Astrocyte (in vitro differentiated cells and primary cell): ENCODE results near the gene PHC2. TPM values are rescaled to one million over a fixed set of nuclear protein-coding genes. Genes with fewer than 3 reads are reported as not detected.

ENCODE experiments used
- DNase-seq: peaks from one replicate; pipeline ENCODE4 v3.0.0-alpha.2; 2010; ENCODE audit warnings: low read depth
- FAIRE-seq: peaks from 2 replicates; lab custom pipeline; 2011; peaks lifted over from hg19 to GRCh38; lab: Jason Lieb, UNC
- H2AFZ ChIP-seq: 2 replicates; pipeline ENCODE4 v1.6.0; 2012; ENCODE audit warnings: low read depth, low read length, inconsistent platforms
- H3K27ac ChIP-seq: 2 replicates; pipeline ENCODE4 v1.5.1; 2011; ENCODE audit warnings: low read depth, low read length, inconsistent platforms
- H3K27me3 ChIP-seq: 2 replicates; pipeline ENCODE4 v1.6.0; 2011; ENCODE audit warnings: low read length, inconsistent platforms; ENCODE audit not compliant: insufficient read depth
- H3K36me3 ChIP-seq: 2 replicates; pipeline ENCODE4 v1.5.1; 2011; ENCODE audit warnings: low read length, inconsistent platforms; ENCODE audit not compliant: insufficient read depth
- H3K4me1 ChIP-seq: 2 replicates; pipeline ENCODE4 v1.5.1; 2011; ENCODE audit warnings: low read length, inconsistent platforms; ENCODE audit not compliant: insufficient read depth
- H3K4me2 ChIP-seq: 2 replicates; pipeline ENCODE4 v1.6.0; 2012; ENCODE audit warnings: low read length, inconsistent platforms
- H3K4me3 ChIP-seq: 2 replicates; pipeline ENCODE4 v1.5.1; 2011; ENCODE audit warnings: low read depth, mild to moderate bottlenecking, low read length, inconsistent platforms; ENCODE audit not compliant: insufficient read depth
- H3K79me2 ChIP-seq: 2 replicates; pipeline ENCODE4 v1.6.0; 2012; ENCODE audit warnings: mild to moderate bottlenecking, low read length, inconsistent platforms; ENCODE audit not compliant: insufficient read depth
- H3K9ac ChIP-seq: 2 replicates; pipeline ENCODE4 v1.6.0; 2012; ENCODE audit warnings: mild to moderate bottlenecking, low read length, inconsistent platforms
- H3K9me3 ChIP-seq: 2 replicates; pipeline ENCODE4 v1.5.1; 2012; ENCODE audit warnings: low read depth, mild to moderate bottlenecking, low read length, inconsistent platforms; ENCODE audit not compliant: insufficient read depth
- H4K20me1 ChIP-seq: 2 replicates; pipeline ENCODE4 v1.6.0; 2012; ENCODE audit warnings: low read length, inconsistent platforms; ENCODE audit not compliant: insufficient read depth
- H3K27ac Mint-ChIP-seq: one replicate; pipeline ENCODE4 v1.8.0; 2021; ENCODE audit warnings: mild to moderate bottlenecking, mixed read lengths; ENCODE audit not compliant: unreplicated experiment
- H3K27me3 Mint-ChIP-seq: one replicate; pipeline ENCODE4 v1.8.0; 2021; ENCODE audit warnings: low read depth, mixed read lengths; ENCODE audit not compliant: unreplicated experiment
- H3K36me3 Mint-ChIP-seq: one replicate; pipeline ENCODE4 v1.8.0; 2021; ENCODE audit warnings: low read depth, mixed read lengths; ENCODE audit not compliant: unreplicated experiment
- H3K4me1 Mint-ChIP-seq: one replicate; pipeline ENCODE4 v1.8.0; 2021; ENCODE audit warnings: low read depth, mixed read lengths; ENCODE audit not compliant: unreplicated experiment
- H3K4me3 Mint-ChIP-seq: one replicate; pipeline ENCODE4 v1.8.0; 2021; ENCODE audit warnings: mild to moderate bottlenecking, moderate library complexity, mixed read lengths; ENCODE audit not compliant: unreplicated experiment
- H3K9me3 Mint-ChIP-seq: one replicate; pipeline ENCODE4 v1.8.0; 2021; ENCODE audit warnings: mild to moderate bottlenecking, mixed read lengths; ENCODE audit not compliant: unreplicated experiment
- CTCF ChIP-seq: IDR thresholded peaks from 2 replicates; pipeline ENCODE4 v1.5.1; 2011; ENCODE audit warnings: low read depth, mild to moderate bottlenecking, inconsistent platforms, low read length, moderate library complexity; ENCODE audit not compliant: insufficient read depth
- EZH2 ChIP-seq: IDR thresholded peaks from 2 replicates; pipeline ENCODE4 v1.6.1; 2012; ENCODE audit warnings: mild to moderate bottlenecking, low read length, inconsistent platforms; ENCODE audit not compliant: insufficient read depth
- total RNA-seq: library from RNA; stranded (reverse); gene quantifications from 2 replicates; pipeline ENCODE4 v1.2.1, GENCODE V29; 2021

PHC2 gene
- total RNA-seq, 1 donor from 2014 or later = 113 TPM

GRCh38 chr1:33443705-33444180, 12.8 kb upstream of the PHC2 start:
- Histone ChIP-seq H3K27me3 (no peaks in the 10 kb centered on the region), H2AFZ (peak overlapping the region; percentile 15), H3K9me3 (no peaks in the 10 kb centered on the region), H3K27ac (no peak overlapping the region), H3K79me2 (no peaks in the 10 kb centered on the region), H4K20me1 (no peaks in the 10 kb centered on the region), H3K4me2 (peak overlapping the region; percentile 11), H3K36me3 (no peaks in the 10 kb centered on the region), H3K9ac (no peak overlapping the region), H3K4me1 (peaks cover 13% of the 10 kb centered on the region), H3K4me3 (no peak overlapping the region)
- Mint-ChIP-seq H3K36me3 (no peaks in the 10 kb centered on the region), H3K4me3 (no peak overlapping the region), H3K27me3 (peaks cover 10% of the 10 kb centered on the region), H3K4me1 (peaks cover 17% of the 10 kb centered on the region), H3K27ac (no peak overlapping the region), H3K9me3 (no peaks in the 10 kb centered on the region)
- DNase-seq (no peak), FAIRE-seq (no peak)
- TF ChIP-seq EZH2 = no peak

DNA sequence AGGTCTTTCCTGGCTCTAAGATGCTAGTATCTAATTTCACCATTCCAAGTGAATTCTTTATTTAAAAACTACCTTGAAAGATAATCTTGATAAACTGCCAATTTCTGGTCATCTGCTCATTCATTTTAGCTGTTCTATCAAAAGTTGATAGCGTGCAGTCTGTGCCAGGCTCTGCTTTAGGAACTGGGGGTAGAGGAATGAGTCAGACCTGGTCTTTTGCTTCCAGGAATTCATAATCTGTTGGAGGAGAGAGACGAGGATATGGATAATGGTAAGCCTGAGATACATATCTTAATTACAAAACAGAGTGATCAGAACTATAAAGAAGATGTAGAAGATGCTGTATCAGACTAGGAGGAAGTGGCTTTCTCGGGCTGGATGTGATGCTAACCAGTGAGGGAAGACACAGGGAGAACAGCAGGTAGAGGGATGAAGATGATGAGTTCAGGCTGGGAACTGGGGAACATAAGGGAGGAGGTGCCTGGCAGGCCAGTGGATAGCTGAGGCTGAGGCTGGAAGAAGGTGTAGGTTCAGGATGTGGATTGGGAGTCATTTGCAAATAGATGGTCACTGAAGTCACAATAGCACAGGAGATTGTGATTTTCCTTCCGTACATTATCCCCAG, 12.3 kb upstream of the PHC2 start:
- peak overlapping the region; percentile 15 for H2AFZ ChIP-seq
- Mint-ChIP-seq H3K4me3 (no peak overlapping the region), H3K27me3 (peaks cover 10% of the 10 kb centered on the region), H3K27ac (peak overlapping the region; percentile 59), H3K4me1 (peaks cover 17% of the 10 kb centered on the region), H3K36me3 (no peaks in the 10 kb centered on the region), H3K9me3 (peaks cover 2% of the 10 kb centered on the region)
- no peaks in the 10 kb centered on the region for H3K79me2 ChIP-seq
- H4K20me1 ChIP-seq = no peaks in the 10 kb centered on the region
- TF ChIP-seq EZH2 = no peak
- TF ChIP-seq CTCF = no peak
- no peaks in the 10 kb centered on the region for H3K9me3 ChIP-seq
- no peak overlapping the region for H3K4me3 ChIP-seq
- DNase-seq (peak; percentile 64), FAIRE-seq (peak; percentile 29)
- H3K36me3 ChIP-seq = no peaks in the 10 kb centered on the region
- peaks cover 13% of the 10 kb centered on the region for H3K4me1 ChIP-seq
- no peak overlapping the region for H3K9ac ChIP-seq
- H3K27me3 ChIP-seq = no peaks in the 10 kb centered on the region
- peak overlapping the region; percentile 11 for H3K4me2 ChIP-seq
- no peak overlapping the region for H3K27ac ChIP-seq

- Histone ChIP-seq H3K9ac (no peak overlapping the region), H3K4me1 (peaks cover 13% of the 10 kb centered on the region), H3K4me2 (peak overlapping the region; percentile 2), H2AFZ (no peak overlapping the region), H3K4me3 (no peak overlapping the region), H3K27ac (no peak overlapping the region), H3K9me3 (no peaks in the 10 kb centered on the region), H3K36me3 (no peaks in the 10 kb centered on the region), H3K27me3 (no peaks in the 10 kb centered on the region), H4K20me1 (no peaks in the 10 kb centered on the region), H3K79me2 (no peaks in the 10 kb centered on the region)
- TF ChIP-seq EZH2 = no peak
- peak; percentile 48 for DNase-seq
- Mint-ChIP-seq H3K9me3 (peaks cover 2% of the 10 kb centered on the region), H3K27me3 (peaks cover 10% of the 10 kb centered on the region), H3K4me1 (peaks cover 17% of the 10 kb centered on the region), H3K27ac (no peak overlapping the region), H3K36me3 (no peaks in the 10 kb centered on the region), H3K4me3 (no peak overlapping the region)
- FAIRE-seq = no peak
Measured at GRCh38 chr1:33442141-33442540, 11.2 kb upstream of the PHC2 start.
